ENCODE data around the gene RAD51B.

RAD51B gene

GRCh38 chr14:68665131-68665530 lies 845.6 kb downstream of the RAD51B start:
- TF ChIP-seq CTCF (conservative IDR thresholded peaks at IDR 0.05) (no peak), ZFX (IDR thresholded peaks at IDR 0.05) (no peak)
- no peak overlapping the region for H3K27ac ChIP-seq

- no peak overlapping the region for H3K27ac ChIP-seq
- TF ChIP-seq ZFX (IDR thresholded peaks at IDR 0.05) (no peak), CTCF (conservative IDR thresholded peaks at IDR 0.05) (no peak)
Observed at GRCh38 chr14:68665792-68666204, 846.2 kb downstream of the RAD51B start.

- no peak overlapping the region for H3K27ac ChIP-seq
Observed at GRCh38 chr14:68666236-68666635, 846.7 kb downstream of the RAD51B start.

GRCh38 chr14:68666899-68667298 lies 847.3 kb downstream of the RAD51B start:
- no peak overlapping the region for H3K27ac ChIP-seq
- TF ChIP-seq ZFX (IDR thresholded peaks at IDR 0.05), result no peak
- no peak for TF ChIP-seq CTCF (conservative IDR thresholded peaks at IDR 0.05)

More at GRCh38 chr14:68666236-68666635, 846.7 kb downstream of the RAD51B start:
- TF ChIP-seq CTCF (conservative IDR thresholded peaks at IDR 0.05) (no peak), ZFX (IDR thresholded peaks at IDR 0.05) (no peak)

- H3K27ac ChIP-seq, result no peak overlapping the region
- TF ChIP-seq CTCF (conservative IDR thresholded peaks at IDR 0.05) (no peak), ZFX (IDR thresholded peaks at IDR 0.05) (no peak)
Observed at GRCh38 chr14:68667313-68667791, 847.8 kb downstream of the RAD51B start.

- TF ChIP-seq ZFX (IDR thresholded peaks at IDR 0.05), result no peak
- no peak for TF ChIP-seq CTCF (conservative IDR thresholded peaks at IDR 0.05)
- no peak overlapping the region for H3K27ac ChIP-seq
Observed at GRCh38 chr14:68668028-68668427, 848.4 kb downstream of the RAD51B start.

- H3K27ac ChIP-seq, result no peak overlapping the region
- TF ChIP-seq ZFX (IDR thresholded peaks at IDR 0.05) (no peak), CTCF (conservative IDR thresholded peaks at IDR 0.05) (no peak)
Observed at GRCh38 chr14:68668531-68668930, 849.0 kb downstream of the RAD51B start.

All from C4-2B (cell line).